Measurements from ENCODE around the gene UVRAG. TPM values are rescaled to one million over a fixed set of nuclear protein-coding genes. Genes with fewer than 3 reads are reported as not detected.
"Not testable (repeated sequence)": the region's sequence is repeated elsewhere in the genome, so short reads cannot be mapped to it uniquely, and the experiment has no call there.

Gene UVRAG
- total RNA-seq, 1 experiment from 2014 or later, result 13.0 TPM

DNA sequence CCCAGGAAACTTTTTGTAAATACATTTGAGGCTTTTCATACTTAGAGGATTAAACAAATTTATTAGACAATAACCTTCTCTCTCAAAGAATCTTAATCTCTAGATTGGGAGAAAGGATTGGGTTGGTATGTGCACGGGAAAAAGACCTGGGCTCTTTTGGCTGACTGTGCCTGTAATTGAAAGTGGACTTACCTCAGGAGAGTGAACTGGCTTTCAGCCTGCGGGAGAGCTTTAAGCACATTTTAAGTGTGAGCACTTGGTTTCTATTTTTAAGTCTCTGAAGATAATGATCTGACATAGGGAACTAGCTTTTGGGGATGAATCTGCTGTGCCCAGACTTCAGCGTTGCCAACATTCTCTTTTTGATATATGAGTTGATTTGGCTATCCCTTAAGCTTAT, 35.8 kb downstream of the UVRAG start:
- Histone ChIP-seq H3K36me3 (ENCODE audit: low read depth, low read length) (no peaks in the 10 kb centered on the region), H3K4me3 (ENCODE audit: low read length) (no peak overlapping the region), H4K20me1 (ENCODE audit: low read length) (no peaks in the 10 kb centered on the region), H3K9ac (ENCODE audit: low read length) (no peak overlapping the region), H3K4me1 (ENCODE audit: insufficient read depth, low read length) (no peaks in the 10 kb centered on the region), H3K27me3 (ENCODE audit: low read length) (no peaks in the 10 kb centered on the region), H3K27ac (ENCODE audit: low read length) (no peak overlapping the region), H3K9me3 (ENCODE audit: low read length) (no peaks in the 10 kb centered on the region), H3F3A (ENCODE audit: low read length, unreplicated experiment) (no peaks in the 10 kb centered on the region), H3K79me2 (ENCODE audit: low read length) (0 out of 2 replicates have a peak, but pooled peaks cover 3% of the 10 kb centered on the region), H3K4me2 (ENCODE audit: low read length) (no peak overlapping the region), H2AFZ (ENCODE audit: low read length) (no peak overlapping the region), H3K9me2 (replicated peaks; ENCODE audit: low read length) (no peaks in the 10 kb centered on the region)
- ATAC-seq (no peak), DNase-seq (no peak)
- BruUV-seq (replicated peaks), result no TSS peak
- ChIA-PET POLR2A (ENCODE audit: unreplicated experiment) (interaction anchor here (0.6 kb wide), 1 partner anchor 32 kb away, joined by 4 read pairs; no protein-coding TSS in a partner anchor), CTCF (no interaction called here)
- intact Hi-C loops (cut with micrococcal nuclease), result no loop called here
- TF ChIP-seq EZH2 (IDR thresholded peaks at IDR 0.05; ENCODE audit: low read length, unreplicated experiment) (no peak), EZH2phosphoT487 (IDR thresholded peaks at IDR 0.05; ENCODE audit: borderline replicate concordance, low read length) (no peak), CTCF (conservative IDR thresholded peaks at IDR 0.05; ENCODE audit: low read depth, low read length) (no peak)

- ChIA-PET POLR2A (ENCODE audit: unreplicated experiment) (interaction anchor here (0.6 kb wide), 1 partner anchor 33 kb away, joined by 4 read pairs; no protein-coding TSS in a partner anchor), CTCF (no interaction called here)
- no peak for TF ChIP-seq CTCF (conservative IDR thresholded peaks at IDR 0.05; ENCODE audit: low read depth, low read length)
- no peak for TF ChIP-seq EZH2 (IDR thresholded peaks at IDR 0.05; ENCODE audit: low read length, unreplicated experiment)
- no peak for TF ChIP-seq EZH2phosphoT487 (IDR thresholded peaks at IDR 0.05; ENCODE audit: borderline replicate concordance, low read length)
- Histone ChIP-seq H3K4me1 (ENCODE audit: insufficient read depth, low read length) (no peaks in the 10 kb centered on the region), H2AFZ (ENCODE audit: low read length) (no peak overlapping the region), H4K20me1 (ENCODE audit: low read length) (no peaks in the 10 kb centered on the region), H3F3A (ENCODE audit: low read length, unreplicated experiment) (no peaks in the 10 kb centered on the region), H3K27me3 (ENCODE audit: low read length) (no peaks in the 10 kb centered on the region), H3K4me2 (ENCODE audit: low read length) (no peak overlapping the region), H3K36me3 (ENCODE audit: low read depth, low read length) (no peaks in the 10 kb centered on the region), H3K27ac (ENCODE audit: low read length) (no peak overlapping the region), H3K9me2 (replicated peaks; ENCODE audit: low read length) (no peaks in the 10 kb centered on the region), H3K79me2 (ENCODE audit: low read length) (0 out of 2 replicates have a peak, but pooled peaks cover 3% of the 10 kb centered on the region), H3K4me3 (ENCODE audit: low read length) (no peak overlapping the region), H3K9ac (ENCODE audit: low read length) (no peak overlapping the region), H3K9me3 (ENCODE audit: low read length) (no peaks in the 10 kb centered on the region)
- peak; percentile 71 for ATAC-seq
- no peak for DNase-seq
- BruUV-seq (replicated peaks), result no TSS peak
- intact Hi-C loops (cut with micrococcal nuclease), result no loop called here
Observed at GRCh38 chr11:75851203-75851602, 36.2 kb downstream of the UVRAG start.

DNA sequence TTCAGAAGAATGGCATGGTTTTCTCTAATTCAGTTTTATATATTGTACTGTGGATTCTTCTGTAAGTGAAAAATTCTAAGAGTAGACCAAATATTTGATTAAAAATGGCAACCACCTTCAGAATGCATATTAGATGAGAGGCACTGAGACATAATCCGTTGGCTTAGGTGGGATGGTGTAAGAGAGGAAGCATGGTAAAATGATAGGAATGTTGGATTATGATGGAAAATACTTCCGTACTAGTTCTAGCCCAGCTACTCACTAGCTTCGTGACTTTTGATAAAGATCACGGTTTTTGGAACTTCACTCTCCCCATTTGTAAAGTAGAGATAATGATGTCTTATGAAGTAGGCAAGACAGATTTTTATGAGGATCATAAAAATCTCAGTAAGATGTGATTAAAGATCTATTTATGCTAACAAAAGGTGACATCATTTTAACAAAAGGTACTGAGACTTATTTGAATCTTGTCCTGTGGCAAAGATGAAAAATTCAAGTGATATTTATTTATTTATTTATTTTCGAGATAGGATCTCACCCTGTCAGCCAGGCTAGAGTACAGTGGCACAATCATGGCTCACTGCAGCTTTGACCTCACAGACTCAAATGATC, 37.5 kb downstream of the UVRAG start:
- Histone ChIP-seq H3K27ac (ENCODE audit: low read length) (no peak overlapping the region), H4K20me1 (ENCODE audit: low read length) (no peaks in the 10 kb centered on the region), H3K9ac (ENCODE audit: low read length) (no peak overlapping the region), H3F3A (ENCODE audit: low read length, unreplicated experiment) (no peaks in the 10 kb centered on the region), H3K36me3 (ENCODE audit: low read depth, low read length) (no peaks in the 10 kb centered on the region), H3K9me3 (ENCODE audit: low read length) (no peaks in the 10 kb centered on the region), H3K4me1 (ENCODE audit: insufficient read depth, low read length) (peaks cover 9% of the 10 kb centered on the region), H3K27me3 (ENCODE audit: low read length) (no peaks in the 10 kb centered on the region), H3K79me2 (ENCODE audit: low read length) (0 out of 2 replicates have a peak, but pooled peaks cover 3% of the 10 kb centered on the region), H3K4me2 (ENCODE audit: low read length) (no peak overlapping the region), H3K4me3 (ENCODE audit: low read length) (no peak overlapping the region), H2AFZ (ENCODE audit: low read length) (no peak overlapping the region), H3K9me2 (replicated peaks; ENCODE audit: low read length) (no peaks in the 10 kb centered on the region)
- CTCF ChIA-PET, result no interaction called here
- intact Hi-C loops (cut with micrococcal nuclease), result no loop called here
- TF ChIP-seq EZH2phosphoT487 (IDR thresholded peaks at IDR 0.05; ENCODE audit: borderline replicate concordance, low read length), result no peak
- no peak for TF ChIP-seq EZH2 (IDR thresholded peaks at IDR 0.05; ENCODE audit: low read length, unreplicated experiment)
- TF ChIP-seq CTCF (conservative IDR thresholded peaks at IDR 0.05; ENCODE audit: low read depth, low read length), result no peak
- TSS peak; percentile 20 for BruUV-seq (replicated peaks)
- ATAC-seq, result no peak
- DNase-seq, result no peak
- POLR2A ChIA-PET (ENCODE audit: unreplicated experiment), result no interaction called here

- H3K27me3 ChIP-seq (ENCODE audit: low read length); H3K79me2 ChIP-seq (ENCODE audit: low read length); H2AFZ ChIP-seq (ENCODE audit: low read length); H3K36me3 ChIP-seq (ENCODE audit: low read depth, low read length); H3F3A ChIP-seq (ENCODE audit: low read length, unreplicated experiment); H3K27ac ChIP-seq (ENCODE audit: low read length); H3K4me3 ChIP-seq (ENCODE audit: low read length); DNase-seq; H3K9me2 ChIP-seq (replicated peaks; ENCODE audit: low read length); H3K9ac ChIP-seq (ENCODE audit: low read length); intact Hi-C loops (cut with micrococcal nuclease); H3K4me2 ChIP-seq (ENCODE audit: low read length); ATAC-seq; H4K20me1 ChIP-seq (ENCODE audit: low read length); H3K9me3 ChIP-seq (ENCODE audit: low read length); POLR2A ChIA-PET (ENCODE audit: unreplicated experiment); BruUV-seq (replicated peaks): not testable (repeated sequence)
- CTCF ChIA-PET, result interaction anchor here (0.6 kb wide), 1 partner anchor 307 kb away, joined by 3 read pairs; no protein-coding TSS in a partner anchor
- peaks cover 19% of the 10 kb centered on the region for H3K4me1 ChIP-seq (ENCODE audit: insufficient read depth, low read length)
Observed at GRCh38 chr11:75853563-75853962, 38.6 kb downstream of the UVRAG start.

Measured in PC-3 (cell line).